Mammary epithelial cell (primary cell): ENCODE results near the gene PRKCZ.

Experiments used
- EZH2 ChIP-seq: IDR thresholded peaks from 2 replicates; pipeline ENCODE4 v1.6.1; 2012; ENCODE audit warnings: low read length, inconsistent platforms, borderline replicate concordance
- TF ChIP-seq, protein P1 (sequence below), 2 donors: IDR thresholded peaks in 1 of 2; conservative IDR thresholded peaks in 1 of 2; 2 replicates each; pipeline ENCODE4 v1.5.1; 2011 to 2012; ENCODE audit warnings: inconsistent platforms in 2 of 2, low read length in 2 of 2, mild to moderate bottlenecking in 2 of 2, control low read depth in 1 of 2, low read depth in 1 of 2; ENCODE audit not compliant: insufficient read depth in 1 of 2; ENCODE audit errors: extremely low read depth in 1 of 2

DNA sequence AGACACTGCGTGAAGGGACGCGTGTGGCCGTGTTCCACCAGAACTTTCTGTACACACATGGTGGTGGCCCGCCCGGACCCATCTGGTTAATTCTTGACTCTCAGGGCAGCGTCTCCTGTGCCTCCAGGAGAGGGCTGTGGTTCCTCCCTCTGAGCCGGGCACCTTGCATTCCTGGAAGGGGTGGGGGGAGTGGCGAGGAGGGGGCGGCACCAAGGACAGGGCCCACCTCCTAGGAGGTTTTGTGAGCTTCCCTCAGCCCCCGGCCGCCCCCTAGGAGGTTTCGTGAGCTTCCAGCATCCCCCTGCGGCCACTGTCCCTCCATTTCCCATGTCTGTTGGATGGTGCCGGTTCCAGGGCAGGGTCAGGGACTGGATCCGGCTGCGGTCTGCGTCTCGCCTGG is 115.4 kb downstream of the PRKCZ start:
- TF ChIP-seq, protein P1, sequence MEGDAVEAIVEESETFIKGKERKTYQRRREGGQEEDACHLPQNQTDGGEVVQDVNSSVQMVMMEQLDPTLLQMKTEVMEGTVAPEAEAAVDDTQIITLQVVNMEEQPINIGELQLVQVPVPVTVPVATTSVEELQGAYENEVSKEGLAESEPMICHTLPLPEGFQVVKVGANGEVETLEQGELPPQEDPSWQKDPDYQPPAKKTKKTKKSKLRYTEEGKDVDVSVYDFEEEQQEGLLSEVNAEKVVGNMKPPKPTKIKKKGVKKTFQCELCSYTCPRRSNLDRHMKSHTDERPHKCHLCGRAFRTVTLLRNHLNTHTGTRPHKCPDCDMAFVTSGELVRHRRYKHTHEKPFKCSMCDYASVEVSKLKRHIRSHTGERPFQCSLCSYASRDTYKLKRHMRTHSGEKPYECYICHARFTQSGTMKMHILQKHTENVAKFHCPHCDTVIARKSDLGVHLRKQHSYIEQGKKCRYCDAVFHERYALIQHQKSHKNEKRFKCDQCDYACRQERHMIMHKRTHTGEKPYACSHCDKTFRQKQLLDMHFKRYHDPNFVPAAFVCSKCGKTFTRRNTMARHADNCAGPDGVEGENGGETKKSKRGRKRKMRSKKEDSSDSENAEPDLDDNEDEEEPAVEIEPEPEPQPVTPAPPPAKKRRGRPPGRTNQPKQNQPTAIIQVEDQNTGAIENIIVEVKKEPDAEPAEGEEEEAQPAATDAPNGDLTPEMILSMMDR (conservative IDR thresholded peaks at IDR 0.05 in 1 of 2, IDR thresholded peaks at IDR 0.05 in 1 of 2; ENCODE audit: extremely low read depth in 1 of 2, insufficient read depth in 1 of 2, low read depth in 1 of 2, low read length in 2 of 2) = no peak
- no peak for TF ChIP-seq EZH2
